SK-N-MC (cell line): ENCODE results near the gene HLA-DRB1.

Experiments used
- EZH2 ChIP-seq: fragments of 200-600 bp; sonication (generic); IDR thresholded peaks from one replicate; pipeline ENCODE4 v1.6.1; 2017; ENCODE audit warnings: antibody characterized with exemption
- POLR2AphosphoS5 ChIP-seq: IDR thresholded peaks from 2 replicates; pipeline ENCODE4 v1.6.1; 2012; ENCODE audit warnings: mild to moderate bottlenecking, low read depth, low read length, borderline replicate concordance

GRCh38 chr6:32609391-32609730 is 19.7 kb upstream of the HLA-DRB1 start:
- TF ChIP-seq EZH2 (no peak), POLR2AphosphoS5 (no peak)
